K562 (cell line): Measurements from ENCODE around the gene PDZRN4.

ENCODE experiments used
- CEBPG ChIP-seq, 3 experiments: fragments of 200-800 bp in 1 of 3; sonication (Bioruptor generic) in 1 of 3; sonication (generic) in 1 of 3; formaldehyde crosslinking in 1 of 3; IDR thresholded peaks in 2 of 3; conservative IDR thresholded peaks in 1 of 3; 2 replicates each; pipeline versions ENCODE4 v1.6.1 to v1.8.0; 2016 to 2022; ENCODE audit warnings: missing compliant biosample characterization in 2 of 3, missing genetic modification characterization in 2 of 3, mild to moderate bottlenecking in 1 of 3, missing genetic modification reagents in 1 of 3
- CHD7 ChIP-seq: fragments of 200-600 bp; sonication (generic); IDR thresholded peaks from one replicate; pipeline ENCODE4 v1.6.1; 2012; ENCODE audit warnings: mild to moderate bottlenecking, low read depth, low read length, inconsistent platforms
- CTCF ChIP-seq, 3 experiments: IDR thresholded peaks in 2 of 3; conservative IDR thresholded peaks in 1 of 3; 2 replicates each; pipeline ENCODE4 v1.5.1; 2011 to 2012; ENCODE audit warnings: low read length in 3 of 3, mild to moderate bottlenecking in 3 of 3, control low read depth in 2 of 3, improper control_type of control experiment in 1 of 3, inconsistent platforms in 1 of 3, low read depth in 1 of 3, mixed read lengths in 1 of 3, moderate library complexity in 1 of 3; ENCODE audit not compliant: insufficient read depth in 2 of 3
- HDAC6 ChIP-seq: IDR thresholded peaks from 2 replicates; pipeline ENCODE4 v1.6.1; 2012; ENCODE audit warnings: low read depth, mild to moderate bottlenecking, control low read depth, inconsistent platforms, low read length, moderate library complexity
- KDM1A ChIP-seq, 2 experiments: fragments of 450-650 bp; IDR thresholded peaks; 2 replicates each; pipeline ENCODE4 v1.6.1; 2016; ENCODE audit warnings: mild to moderate bottlenecking in 2 of 2
- NR4A1 ChIP-seq, 2 experiments: fragments of 250-450 bp in 1 of 2; fragments of 450-650 bp in 1 of 2; sonication (Bioruptor Pico) in 1 of 2; IDR thresholded peaks; 2 replicates each; pipeline versions ENCODE4 v1.4.0 to v1.6.1; 2016 to 2020; ENCODE audit warnings: mild to moderate bottlenecking in 2 of 2, missing compliant biosample characterization in 1 of 2, missing genetic modification characterization in 1 of 2, moderate library complexity in 1 of 2
- PKNOX1 ChIP-seq: fragments of 450-650 bp; IDR thresholded peaks from 2 replicates; pipeline ENCODE4 v1.6.1; 2016
- POLR2A ChIP-seq: fragments of 450-650 bp; conservative IDR thresholded peaks from 2 replicates; pipeline ENCODE4 v1.6.1; 2016
- USF2 ChIP-seq: sonication (generic); formaldehyde crosslinking; IDR thresholded peaks from 2 replicates; pipeline ENCODE4 v1.5.0; 2020; ENCODE audit warnings: missing genetic modification reagents
- ZNF274 ChIP-seq: IDR thresholded peaks from 2 replicates; pipeline ENCODE4 v1.6.1; 2011; ENCODE audit warnings: low read depth, mild to moderate bottlenecking, low read length, moderate library complexity, borderline replicate concordance
- ZNF707 ChIP-seq: fragments of 250-450 bp; sonication (Bioruptor Pico); conservative IDR thresholded peaks from 2 replicates; pipeline ENCODE4 v1.8.0; 2022; ENCODE audit warnings: inconsistent platforms, mild to moderate bottlenecking, moderate library complexity

- TF ChIP-seq PKNOX1 (no peak), POLR2A (no peak), ZNF707 (no peak), USF2 (CRISPR knock-in tag) (no peak), HDAC6 (no peak), NR4A1 (CRISPR knock-in tag; IDR thresholded peaks at IDR 0.05) (no peak), NR4A1 (tag; IDR thresholded peaks at IDR 0.05) (no peak), CTCF (IDR thresholded peaks at IDR 0.05 in 2 of 3, conservative IDR thresholded peaks at IDR 0.05 in 1 of 3; ENCODE audit: insufficient read depth in 2 of 3, low read depth in 1 of 3, low read length in 3 of 3) (no peak), CEBPG (CRISPR knock-in tag; IDR thresholded peaks at IDR 0.05) (no peak), CEBPG (tag; conservative IDR thresholded peaks at IDR 0.05 in 1 of 2, IDR thresholded peaks at IDR 0.05 in 1 of 2) (no peak), KDM1A (IDR thresholded peaks at IDR 0.05) (no peak), CHD7 (no peak), ZNF274 (no peak)
Observed at GRCh38 chr12:41437563-41437962, 249.4 kb downstream of the PDZRN4 start.
